GM21515 (cell line): ENCODE results near the gene KLHL10.
"Not testable (repeated sequence)": the region's sequence is repeated elsewhere in the genome, so short reads cannot be mapped to it uniquely, and the experiment has no call there.

Experiments
- ATAC-seq: cut with Tn5 transposase; IDR thresholded peaks from one replicate; pipeline ENCODE4 v1.9.1; 2021; ENCODE audit not compliant: unreplicated experiment

The KLHL10 gene

DNA sequence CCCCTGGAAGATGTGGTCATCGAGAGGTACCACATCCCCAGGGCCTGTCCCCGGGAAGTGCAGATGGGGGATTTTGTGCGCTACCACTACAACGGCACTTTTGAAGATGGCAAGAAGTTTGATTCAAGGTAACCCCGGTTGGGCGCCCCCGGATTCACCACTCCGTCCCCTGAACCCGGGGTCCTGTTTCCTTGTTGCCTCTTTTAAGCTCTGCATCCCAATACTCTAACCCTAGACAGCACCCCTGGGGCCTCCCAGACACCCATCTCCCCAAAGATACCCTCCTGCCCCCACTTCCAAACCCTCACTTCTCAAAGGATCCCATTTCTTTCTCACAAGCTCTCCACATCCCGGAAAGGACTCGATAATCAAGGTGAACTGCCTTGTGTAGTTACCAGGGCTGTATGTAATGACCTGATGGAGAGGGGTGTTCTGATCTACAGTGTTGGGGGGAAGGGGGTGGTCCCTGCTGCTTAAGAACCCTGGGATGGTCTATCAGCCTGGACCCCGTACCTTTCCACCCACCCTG lies 24.4 kb upstream of the KLHL10 start:
- ATAC-seq: no peak

DNA sequence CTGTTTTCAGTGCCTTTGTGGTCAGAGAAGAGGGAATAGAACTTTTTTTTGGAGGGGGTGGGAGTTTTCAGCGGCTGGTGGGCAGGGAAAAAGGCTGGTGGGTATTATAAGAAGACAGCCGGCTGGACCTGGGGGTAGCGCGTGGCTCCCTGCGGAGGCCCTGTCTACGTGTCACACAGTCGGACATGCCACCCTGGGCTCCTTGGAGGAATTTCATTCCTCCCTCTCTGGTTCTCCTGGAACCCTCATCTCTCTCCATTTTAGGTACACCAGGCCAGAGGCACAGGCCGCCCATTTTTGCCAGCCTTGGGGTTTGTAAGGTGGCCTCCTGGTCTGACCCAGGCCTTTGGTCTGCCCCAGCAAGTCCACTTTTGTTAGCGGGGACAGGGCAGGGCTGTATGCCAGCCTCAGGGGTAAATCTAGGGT lies 23.9 kb upstream of the KLHL10 start:
- ATAC-seq: no peak

DNA sequence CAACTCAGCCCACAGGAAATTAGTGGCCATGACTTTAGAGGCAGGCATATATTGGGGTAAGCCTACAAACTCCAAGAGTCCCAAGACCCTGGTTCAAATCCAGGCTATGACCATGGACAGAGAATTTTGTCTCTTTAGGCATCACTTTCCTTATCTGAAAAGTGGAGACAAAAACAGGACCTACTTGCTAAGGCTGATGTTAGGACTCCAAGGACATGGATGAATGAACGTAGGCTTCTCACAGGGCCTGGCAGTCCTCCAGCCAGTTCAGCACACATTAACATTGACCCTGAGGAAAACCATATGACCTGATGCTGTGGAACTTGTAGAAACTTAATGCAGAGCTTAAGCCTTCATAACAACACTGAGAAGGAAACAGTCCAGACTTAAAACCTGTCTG lies 23.4 kb upstream of the KLHL10 start:
- ATAC-seq: no peak

DNA sequence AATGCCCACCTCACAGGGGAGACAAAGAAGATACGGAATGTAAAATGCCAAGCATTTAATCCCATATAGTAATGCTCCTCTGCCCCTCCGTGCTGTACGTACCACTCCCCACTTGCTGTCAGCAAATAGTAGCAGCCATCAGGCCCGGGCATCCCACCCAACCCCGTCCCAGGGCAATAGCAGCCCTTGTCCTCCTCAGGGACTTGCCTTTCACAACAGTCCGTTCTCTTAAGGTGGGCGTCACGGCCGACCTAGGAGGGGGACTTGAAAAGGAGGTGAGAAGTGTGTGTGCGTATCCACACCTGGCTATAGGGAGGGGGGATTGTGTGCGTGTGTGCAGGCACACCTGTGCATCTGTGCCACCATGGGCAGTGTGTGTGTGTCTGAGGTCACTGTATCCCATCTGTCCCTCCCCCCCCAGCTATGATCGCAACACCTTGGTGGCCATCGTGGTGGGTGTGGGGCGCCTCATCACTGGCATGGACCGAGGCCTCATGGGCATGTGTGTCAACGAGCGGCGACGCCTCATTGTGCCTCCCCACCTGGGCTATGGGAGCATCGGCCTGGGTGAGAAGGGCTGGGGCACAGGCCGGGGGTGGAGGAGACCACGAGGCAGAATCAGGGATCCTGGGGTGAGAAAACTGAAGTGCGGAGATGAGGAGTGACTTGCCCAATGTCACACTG lies 20.8 kb upstream of the KLHL10 start:
- no peak for ATAC-seq

DNA sequence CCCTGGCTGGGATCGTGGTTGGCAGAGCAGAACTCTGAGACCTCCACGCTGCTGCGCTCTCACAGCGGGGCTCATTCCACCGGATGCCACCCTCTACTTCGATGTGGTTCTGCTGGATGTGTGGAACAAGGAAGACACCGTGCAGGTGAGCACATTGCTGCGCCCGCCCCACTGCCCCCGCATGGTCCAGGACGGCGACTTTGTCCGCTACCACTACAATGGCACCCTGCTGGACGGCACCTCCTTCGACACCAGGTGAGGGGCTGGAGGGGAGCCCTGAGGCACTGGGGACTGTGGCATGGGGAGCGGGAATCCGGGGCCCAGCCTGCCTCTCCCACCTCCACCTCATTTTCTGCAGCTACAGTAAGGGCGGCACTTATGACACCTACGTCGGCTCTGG lies 19.6 kb upstream of the KLHL10 start:
- no peak for ATAC-seq

DNA sequence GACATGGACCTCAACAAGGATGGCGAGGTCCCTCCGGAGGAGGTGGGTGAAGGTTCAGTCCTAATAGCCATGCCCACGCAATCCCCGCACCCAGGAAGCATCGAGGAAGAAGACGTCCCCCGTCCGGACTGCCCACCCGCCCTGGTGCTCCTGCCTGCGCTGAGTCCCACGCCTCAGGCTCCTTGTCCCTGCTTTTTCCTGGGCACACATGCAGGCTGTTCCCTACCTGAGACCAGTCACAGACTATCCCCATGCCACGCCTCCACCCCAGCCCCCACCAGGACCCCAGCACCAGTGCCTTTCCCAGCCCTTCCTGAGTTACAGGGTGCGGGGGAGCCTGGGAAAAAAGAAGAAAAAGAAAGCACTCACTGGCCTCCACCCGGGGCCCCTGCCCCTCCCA lies 15.8 kb upstream of the KLHL10 start:
- no peak for ATAC-seq

DNA sequence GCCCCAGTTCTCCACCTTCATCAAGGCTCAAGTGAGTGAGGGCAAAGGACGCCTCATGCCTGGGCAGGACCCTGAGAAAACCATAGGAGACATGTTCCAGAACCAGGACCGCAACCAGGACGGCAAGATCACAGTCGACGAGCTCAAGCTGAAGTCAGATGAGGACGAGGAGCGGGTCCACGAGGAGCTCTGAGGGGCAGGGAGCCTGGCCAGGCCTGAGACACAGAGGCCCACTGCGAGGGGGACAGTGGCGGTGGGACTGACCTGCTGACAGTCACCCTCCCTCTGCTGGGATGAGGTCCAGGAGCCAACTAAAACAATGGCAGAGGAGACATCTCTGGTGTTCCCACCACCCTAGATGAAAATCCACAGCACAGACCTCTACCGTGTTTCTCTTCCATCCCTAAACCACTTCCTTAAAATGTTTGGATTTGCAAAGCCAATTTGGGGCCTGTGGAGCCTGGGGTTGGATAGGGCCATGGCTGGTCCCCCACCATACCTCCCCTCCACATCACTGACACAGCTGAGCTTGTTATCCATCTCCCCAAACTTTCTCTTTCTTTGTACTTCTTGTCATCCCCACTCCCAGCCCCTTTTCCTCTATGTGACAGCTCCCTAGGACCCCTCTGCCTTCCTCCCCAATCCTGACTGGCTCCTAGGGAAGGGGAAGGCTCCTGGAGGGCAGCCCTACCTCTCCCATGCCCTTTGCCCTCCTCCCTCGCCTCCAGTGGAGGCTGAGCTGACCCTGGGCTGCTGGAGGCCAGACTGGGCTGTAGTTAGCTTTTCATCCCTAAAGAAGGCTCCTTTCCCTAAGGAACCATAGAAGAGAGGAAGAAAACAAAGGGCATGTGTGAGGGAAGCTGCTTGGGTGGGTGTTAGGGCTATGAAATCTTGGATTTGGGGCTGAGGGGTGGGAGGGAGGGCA lies 15.1 kb upstream of the KLHL10 start:
- ATAC-seq: no peak

DNA sequence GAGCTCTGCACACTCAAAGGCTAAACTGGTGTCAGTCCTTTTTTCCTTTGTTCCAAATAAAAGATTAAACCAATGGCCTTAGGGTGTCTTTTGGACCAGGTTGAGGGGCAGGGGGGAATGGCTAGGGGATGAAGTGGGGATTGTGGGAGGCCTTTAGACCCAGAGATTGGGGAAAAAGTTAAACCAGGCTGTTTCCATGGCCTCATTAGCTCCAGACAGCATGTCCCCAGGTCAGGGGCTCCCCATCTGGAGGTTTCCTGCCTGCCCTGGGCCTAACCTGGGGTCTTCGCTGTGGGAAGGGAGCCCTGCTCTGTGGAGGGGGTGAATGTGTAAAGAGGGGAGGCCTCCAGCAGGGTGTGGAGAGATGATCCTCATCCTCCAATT lies 14.5 kb upstream of the KLHL10 start:
- no peak for ATAC-seq

DNA sequence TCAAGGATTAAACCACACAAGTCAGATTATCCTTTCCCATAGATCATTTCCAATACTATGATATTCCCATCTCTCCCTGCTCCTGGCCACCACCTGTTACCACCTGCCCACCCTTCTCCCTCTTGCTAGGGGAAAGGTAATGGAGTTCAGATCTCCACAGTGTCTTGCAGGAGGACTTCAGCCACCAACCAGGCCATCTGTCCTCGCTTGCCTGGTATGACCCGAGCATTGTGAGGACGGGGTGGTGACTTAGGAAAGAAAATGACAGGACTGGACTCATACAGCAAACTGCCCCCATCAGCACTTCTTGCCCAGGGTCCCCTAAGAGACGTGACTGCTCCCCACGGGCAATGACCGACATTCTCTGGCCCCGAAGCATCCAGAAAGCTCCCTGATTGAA lies 14.0 kb upstream of the KLHL10 start:
- no peak for ATAC-seq

DNA sequence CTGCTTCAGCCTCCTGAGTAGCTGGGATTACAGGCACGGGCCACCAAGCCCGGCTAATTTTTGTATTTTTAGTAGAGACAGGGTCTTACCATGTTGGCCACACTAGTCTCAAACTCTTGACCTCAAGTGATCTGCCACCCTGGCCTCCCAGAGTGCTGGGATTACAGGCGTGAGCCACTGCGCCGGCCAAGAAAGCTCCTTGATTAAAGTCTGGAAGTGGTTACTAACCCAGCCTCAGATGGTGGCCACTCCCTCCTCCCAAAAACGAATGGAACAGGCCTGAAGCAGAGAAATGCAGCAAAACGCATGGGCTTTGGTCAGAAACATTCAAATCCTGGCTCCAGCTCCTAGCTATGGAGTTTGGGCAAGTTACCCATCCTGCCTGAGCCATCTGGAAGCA lies 13.5 kb upstream of the KLHL10 start:
- no peak for ATAC-seq

DNA sequence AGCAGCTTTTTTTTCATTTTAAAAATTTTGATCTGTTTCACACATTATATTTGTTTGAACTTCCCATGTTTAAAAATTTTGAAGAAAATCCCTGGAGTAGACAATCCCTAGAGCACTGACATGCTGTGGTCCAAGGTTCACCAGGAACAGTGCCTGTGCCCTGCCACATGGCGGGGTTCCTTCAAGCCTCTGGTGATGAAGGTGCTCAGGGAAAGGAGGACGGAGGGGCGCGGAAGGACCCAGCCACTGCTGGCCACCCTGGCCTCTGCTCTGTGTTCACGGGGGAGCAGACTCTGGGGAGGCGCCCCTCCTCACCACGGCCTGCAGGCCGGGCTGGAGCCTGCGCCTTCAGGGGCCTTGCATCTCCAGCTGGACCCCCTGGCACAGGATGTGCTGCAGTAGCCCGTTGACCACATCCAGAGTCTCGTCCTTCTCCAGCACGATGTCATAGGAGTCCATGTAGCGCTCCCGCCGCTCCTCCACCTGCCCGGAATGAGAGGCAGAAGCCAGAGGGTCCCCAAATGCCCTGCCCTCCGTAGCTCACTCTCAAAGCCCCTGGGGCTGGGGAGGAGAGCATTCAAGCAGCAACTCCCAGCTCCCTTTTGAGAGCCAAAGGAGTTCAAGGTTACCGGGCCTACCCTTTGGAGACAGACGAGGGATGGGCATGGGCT lies 12.3 kb upstream of the KLHL10 start:
- ATAC-seq: no peak

DNA sequence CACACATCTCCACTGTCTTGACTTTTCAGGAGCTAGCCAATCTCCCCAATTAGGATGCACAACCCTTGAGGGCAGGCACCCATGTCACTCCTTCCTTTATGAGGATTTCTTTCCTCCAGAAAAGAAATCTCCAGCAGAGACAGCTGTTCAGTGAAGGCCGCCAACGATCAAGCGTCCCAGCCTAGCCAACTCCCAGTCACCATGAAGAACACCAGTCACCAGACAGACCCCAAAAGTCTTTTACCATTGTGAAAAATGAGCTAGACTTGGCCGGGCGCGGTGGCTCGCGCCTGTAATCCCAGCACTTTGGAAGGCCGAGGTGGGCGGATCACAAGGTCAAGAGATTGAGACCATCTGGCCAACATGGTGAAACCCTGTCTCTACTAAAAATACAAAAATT lies 7.7 kb upstream of the KLHL10 start:
- ATAC-seq: not testable (repeated sequence)

DNA sequence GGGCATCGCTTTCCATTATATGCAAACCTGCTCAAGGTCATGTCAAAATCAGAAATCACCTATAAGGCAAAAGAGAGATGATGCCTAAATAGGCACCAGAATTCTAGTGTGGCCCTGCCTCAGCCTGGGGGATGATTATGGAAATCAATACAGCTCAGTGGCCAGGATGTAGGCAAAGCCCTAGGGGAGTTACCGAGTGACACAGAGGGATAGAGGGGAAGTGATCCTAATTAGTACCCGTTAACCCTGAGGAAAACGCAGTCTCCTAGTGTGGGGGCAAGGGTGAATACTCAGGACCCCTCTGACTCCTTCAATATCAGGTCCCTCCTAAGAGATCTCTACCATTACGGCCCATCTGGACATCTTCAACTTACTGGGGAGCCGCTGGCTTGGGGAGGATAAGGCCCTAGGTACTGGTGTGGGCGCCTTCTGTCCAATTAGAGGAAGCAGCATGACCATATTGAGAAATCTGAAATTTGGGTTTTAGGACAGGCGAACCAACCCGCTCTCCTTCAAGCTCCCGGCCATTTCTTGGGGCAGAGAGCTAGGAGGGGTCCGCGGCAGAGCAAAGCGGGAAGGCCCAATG lies 2.3 kb upstream of the KLHL10 start:
- peak; percentile 40 for ATAC-seq

DNA sequence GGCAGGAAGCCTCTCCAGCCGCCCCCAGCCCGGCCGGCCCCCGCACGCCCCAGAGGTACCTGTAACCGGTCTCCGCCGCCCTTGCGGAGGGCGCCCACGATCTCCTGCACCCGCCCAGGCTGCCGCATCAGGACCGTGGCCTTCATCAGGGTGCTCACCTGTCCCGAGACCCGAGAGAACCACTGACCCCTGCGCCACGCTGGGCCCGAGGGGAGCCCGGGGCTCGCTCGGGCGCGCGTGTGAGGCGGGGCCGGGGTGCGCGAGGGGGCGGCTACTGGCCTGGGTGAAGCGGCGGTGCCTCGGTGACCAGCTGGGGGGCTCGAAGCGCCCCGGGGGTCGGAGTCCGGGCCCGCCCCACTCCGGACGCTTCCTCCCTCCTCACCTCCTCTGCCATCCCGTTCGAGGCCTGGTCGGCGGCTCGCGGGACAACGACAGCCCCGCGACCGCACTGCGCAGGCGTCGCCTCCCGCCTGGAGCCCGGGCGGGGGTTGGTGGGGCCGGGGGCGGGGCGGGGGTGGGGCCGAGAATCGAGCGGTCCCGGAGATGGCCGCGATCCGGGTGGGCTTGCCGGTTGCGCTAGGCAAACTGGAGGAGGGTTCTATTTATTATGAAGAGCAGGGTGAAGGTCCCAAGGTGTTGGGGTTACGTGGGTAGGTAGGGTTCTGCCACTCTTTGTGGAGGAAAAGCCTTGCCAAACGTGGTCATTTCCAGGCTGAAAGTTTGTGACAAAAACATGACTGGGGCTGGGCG lies 1.6 kb upstream of the KLHL10 start, which contains the start of gene NT5C3B:
NT5C3B (minus strand) TSS at position 433 of the 750 bp plus-strand sequence; CDS start at position 394, 39 bp downstream.
- peak; percentile 54 for ATAC-seq

DNA sequence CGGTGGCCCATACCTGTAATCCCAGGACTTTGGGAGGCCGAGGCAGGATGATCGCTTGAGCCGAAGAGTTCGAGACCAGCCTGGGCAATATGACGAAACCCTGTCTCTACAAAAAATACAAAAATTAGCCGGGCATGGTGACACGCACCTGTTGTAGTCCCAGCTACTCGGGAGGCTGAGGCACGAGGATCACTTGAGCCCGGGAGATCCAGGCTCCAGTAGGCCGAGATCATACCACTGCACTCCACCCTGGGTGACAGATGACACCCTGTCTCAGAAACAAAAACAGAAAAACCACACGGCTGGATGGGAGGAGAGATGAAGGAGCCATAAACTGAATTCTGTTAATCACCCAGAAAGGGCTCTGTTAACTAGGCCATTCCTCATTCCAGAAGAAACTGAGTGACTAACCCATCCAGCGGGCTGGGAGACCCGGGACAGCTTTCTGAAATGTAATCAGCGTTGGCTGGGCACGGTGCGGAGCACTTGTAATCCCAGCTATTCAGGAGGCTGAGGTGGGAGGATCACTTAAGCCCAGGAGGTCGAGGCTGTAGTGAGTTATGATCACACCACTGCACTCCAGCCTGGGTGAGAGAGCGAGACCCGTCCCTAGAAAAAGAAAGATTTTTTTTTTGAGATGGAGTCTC lies 952 bp upstream of the KLHL10 start:
- ATAC-seq: no peak

DNA sequence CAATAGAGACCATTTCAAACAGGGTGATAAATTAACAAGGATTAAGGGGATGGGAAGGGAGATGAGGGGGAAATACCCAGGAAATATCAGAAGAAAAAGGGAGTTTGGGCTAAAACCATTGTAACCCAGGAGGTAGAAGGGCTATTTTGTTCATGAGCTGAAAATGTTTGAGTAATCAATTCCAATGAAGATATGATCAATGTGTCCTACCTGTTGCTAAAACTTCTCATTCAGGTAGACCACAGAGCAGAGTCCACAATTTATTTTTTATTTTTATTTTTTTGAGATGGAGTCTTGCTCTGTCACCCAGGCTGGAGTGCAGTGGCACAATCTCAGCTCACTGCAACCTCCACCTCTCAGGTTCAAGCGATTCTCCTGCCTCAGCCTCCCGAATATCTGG lies 1.8 kb downstream of the KLHL10 start:
- not testable (repeated sequence) for ATAC-seq

DNA sequence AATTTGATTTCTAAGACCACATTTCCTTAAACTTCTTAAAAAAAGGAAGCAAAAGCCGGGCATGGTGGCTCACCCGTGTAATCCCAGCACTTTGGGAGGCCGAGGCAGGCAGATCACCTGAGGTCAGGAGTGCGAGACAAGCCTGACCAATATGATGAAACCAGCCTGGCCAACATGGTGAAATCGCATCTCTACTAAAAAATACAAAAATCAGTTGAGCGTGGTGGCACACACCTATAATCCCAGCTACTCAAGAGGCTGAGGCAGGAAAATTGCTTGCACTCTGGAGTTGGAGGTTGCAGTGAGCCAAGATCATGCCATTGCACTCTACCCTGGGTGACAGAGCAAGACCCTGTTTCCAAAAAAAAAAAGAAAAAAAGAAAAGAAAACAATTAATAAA lies 3.2 kb downstream of the KLHL10 start:
- not testable (repeated sequence) for ATAC-seq

DNA sequence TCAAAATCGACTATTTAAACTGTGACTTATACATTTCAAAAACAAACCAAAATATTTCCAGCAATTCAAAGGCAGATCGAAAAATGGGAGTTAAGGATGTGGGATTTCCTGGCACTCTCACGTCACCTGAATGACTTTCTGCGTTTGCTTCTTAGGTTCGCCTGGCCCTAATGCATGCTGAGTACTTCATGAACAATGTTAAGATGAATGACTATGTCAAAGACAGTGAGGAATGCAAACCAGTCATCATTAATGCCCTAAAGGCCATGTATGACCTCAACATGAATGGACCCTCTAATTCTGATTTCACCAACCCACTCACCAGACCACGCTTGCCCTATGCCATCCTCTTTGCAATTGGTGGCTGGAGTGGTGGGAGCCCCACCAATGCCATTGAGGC lies 7.3 kb downstream of the KLHL10 start:
- no peak for ATAC-seq

DNA sequence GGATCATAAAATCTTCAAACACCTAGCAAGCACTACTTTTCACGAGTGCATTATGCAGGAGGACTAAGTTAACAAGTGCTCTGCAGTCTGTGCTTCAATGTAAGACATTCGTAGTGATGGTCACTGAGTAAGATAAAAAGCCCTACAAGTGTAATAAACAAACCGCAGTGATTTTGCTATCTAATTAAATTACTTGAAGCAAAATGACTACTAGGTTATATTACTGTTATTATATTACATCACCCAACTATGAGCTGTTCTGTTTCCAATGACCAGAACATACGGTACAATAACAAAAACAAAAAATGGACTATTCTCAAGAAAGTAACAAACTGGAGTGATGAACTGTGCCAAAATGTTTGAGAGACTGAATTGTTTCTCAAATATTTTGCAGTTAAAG lies 11.2 kb downstream of the KLHL10 start:
- ATAC-seq: no peak
